NB4 (cell line): ENCODE data around the gene CDKN2AIP.

ENCODE experiments used
- CTCF ChIP-seq: IDR thresholded peaks from one replicate; pipeline ENCODE4 v1.5.1; 2012; ENCODE audit warnings: low read depth, low read length
- POLR2A ChIP-seq: IDR thresholded peaks from 2 replicates; pipeline ENCODE4 v1.6.1; 2011; ENCODE audit warnings: mild to moderate bottlenecking; ENCODE audit not compliant: insufficient read length; ENCODE audit errors: extremely low read depth
- TF ChIP-seq, protein P1 (sequence below): IDR thresholded peaks from 2 replicates; pipeline ENCODE4 v1.6.1; 2011; ENCODE audit warnings: low read depth, low read length

DNA sequence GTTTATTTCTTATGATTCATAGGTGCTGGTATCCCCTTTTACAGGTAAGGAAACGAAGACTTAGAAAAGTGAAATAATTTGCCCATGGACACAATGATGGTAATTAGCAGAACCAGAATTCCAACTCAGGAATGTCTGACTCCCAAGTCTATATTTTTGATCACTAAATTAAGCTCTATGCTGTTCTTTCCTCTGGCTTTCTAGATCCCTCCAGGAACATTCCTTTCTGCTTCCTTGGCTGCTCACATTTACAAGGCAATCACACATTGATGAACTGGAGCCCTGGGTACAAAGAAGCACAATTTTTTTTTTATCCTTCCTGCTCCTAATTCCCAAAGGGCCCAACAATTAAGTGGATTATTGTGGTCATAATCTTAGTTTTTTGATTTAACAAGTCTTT lies 7.0 kb upstream of the CDKN2AIP start:
- TF ChIP-seq CTCF (no peak), POLR2A (no peak)
- TF ChIP-seq, protein P1, sequence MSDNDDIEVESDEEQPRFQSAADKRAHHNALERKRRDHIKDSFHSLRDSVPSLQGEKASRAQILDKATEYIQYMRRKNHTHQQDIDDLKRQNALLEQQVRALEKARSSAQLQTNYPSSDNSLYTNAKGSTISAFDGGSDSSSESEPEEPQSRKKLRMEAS = no peak
